ENCODE measurements around the gene DOK6. TPM values are rescaled to one million over a fixed set of nuclear protein-coding genes. Genes with fewer than 3 reads are reported as not detected.

Gene DOK6
- total RNA-seq, 2 experiments from 2014 or later: not detected

DNA sequence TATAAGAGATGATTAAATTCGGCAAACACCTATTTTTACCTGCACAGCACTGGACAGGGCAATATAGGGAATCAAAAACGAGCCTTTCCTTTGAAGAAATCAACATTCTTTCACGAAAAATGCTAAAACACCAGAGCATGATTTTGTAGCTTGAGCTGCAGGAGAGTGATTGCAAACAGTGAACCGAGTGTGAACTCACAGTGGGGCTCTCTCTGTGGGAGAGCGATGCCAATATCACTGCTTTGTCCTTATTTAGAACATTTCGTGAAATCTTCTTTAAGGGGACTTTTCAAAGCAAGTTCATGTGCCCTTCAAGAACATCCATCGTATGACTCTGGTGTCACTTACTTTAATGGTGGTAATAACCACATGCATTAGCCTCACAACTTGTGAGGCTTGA, 308.2 kb downstream of the DOK6 start:
- no peaks in the 10 kb centered on the region for H3K9me3 ChIP-seq (ENCODE audit: control insufficient read depth in 1 of 2, insufficient read depth in 1 of 2, low read length in 2 of 2)
- no peak overlapping the region for H3K4me3 ChIP-seq (ENCODE audit: low read length)
- no peaks in the 10 kb centered on the region for H3K4me1 Mint-ChIP-seq (ENCODE audit: low read depth)
- TF ChIP-seq, protein P1, sequence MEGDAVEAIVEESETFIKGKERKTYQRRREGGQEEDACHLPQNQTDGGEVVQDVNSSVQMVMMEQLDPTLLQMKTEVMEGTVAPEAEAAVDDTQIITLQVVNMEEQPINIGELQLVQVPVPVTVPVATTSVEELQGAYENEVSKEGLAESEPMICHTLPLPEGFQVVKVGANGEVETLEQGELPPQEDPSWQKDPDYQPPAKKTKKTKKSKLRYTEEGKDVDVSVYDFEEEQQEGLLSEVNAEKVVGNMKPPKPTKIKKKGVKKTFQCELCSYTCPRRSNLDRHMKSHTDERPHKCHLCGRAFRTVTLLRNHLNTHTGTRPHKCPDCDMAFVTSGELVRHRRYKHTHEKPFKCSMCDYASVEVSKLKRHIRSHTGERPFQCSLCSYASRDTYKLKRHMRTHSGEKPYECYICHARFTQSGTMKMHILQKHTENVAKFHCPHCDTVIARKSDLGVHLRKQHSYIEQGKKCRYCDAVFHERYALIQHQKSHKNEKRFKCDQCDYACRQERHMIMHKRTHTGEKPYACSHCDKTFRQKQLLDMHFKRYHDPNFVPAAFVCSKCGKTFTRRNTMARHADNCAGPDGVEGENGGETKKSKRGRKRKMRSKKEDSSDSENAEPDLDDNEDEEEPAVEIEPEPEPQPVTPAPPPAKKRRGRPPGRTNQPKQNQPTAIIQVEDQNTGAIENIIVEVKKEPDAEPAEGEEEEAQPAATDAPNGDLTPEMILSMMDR (IDR thresholded peaks at IDR 0.05): no peak
- no peaks in the 10 kb centered on the region for H3K36me3 ChIP-seq (ENCODE audit: insufficient read depth, low read length)
- intact Hi-C loops (cut with DNase I, micrococcal nuclease): no loop called here
- no peaks in the 10 kb centered on the region for H3K4me1 ChIP-seq (ENCODE audit: insufficient read depth, low read length)
- H3K27me3 ChIP-seq (ENCODE audit: control insufficient read depth in 1 of 2, insufficient read depth in 2 of 2, low read length in 2 of 2): no peaks in the 10 kb centered on the region
- H3K9me3 Mint-ChIP-seq: no peaks in the 10 kb centered on the region
- DNase-seq (no peak), ATAC-seq (ENCODE audit: poor library complexity) (no peak)
- no peak overlapping the region for H3K4me3 Mint-ChIP-seq
- no peaks in the 10 kb centered on the region for H3K36me3 Mint-ChIP-seq (ENCODE audit: low read depth)
- POLR2A ChIA-PET: no interaction called here
- H3K27ac ChIP-seq (ENCODE audit: low read depth in 1 of 2, low read length in 2 of 2): no peak overlapping the region
- CTCF ChIA-PET: no interaction called here
- H3K27ac Mint-ChIP-seq: no peak overlapping the region
- no peaks in the 10 kb centered on the region for H3K27me3 Mint-ChIP-seq

DNA sequence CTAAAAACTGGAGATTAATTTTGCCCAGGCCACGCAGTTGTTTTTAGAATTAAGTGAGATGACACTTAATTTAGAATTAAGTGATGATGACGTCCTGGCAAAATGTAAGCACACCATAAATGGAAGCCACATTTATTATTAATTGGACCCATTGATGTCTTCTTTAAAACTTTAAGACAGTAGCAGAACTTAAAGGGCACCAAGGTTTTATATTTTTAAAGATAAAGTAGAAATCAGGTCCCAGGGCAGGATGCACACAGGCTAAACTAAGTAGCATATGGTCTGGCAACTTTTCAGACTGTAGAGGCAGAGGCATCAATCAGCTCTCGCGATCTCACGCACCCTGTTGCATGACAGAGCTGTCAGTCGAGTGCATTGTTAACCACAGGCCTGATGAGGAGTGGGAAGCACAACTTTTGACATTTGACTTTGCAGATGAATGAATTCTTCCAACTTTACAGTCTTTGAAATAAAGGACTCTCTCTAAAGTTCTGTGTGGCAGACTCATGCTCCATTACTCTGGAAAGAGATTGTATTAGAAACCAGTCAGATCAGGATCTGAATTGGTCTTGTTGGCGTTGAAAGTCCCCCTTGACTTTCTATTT, 314.6 kb downstream of the DOK6 start:
- TF ChIP-seq, protein P1 (IDR thresholded peaks at IDR 0.05): no peak
- DNase-seq (no peak), ATAC-seq (ENCODE audit: poor library complexity) (no peak)
- Histone ChIP-seq H3K27me3 (ENCODE audit: control insufficient read depth in 1 of 2, insufficient read depth in 2 of 2, low read length in 2 of 2) (no peaks in the 10 kb centered on the region), H3K36me3 (ENCODE audit: insufficient read depth, low read length) (no peaks in the 10 kb centered on the region), H3K4me3 (ENCODE audit: low read length) (no peak overlapping the region), H3K9me3 (ENCODE audit: control insufficient read depth in 1 of 2, insufficient read depth in 1 of 2, low read length in 2 of 2) (peaks cover 4 to 16% of the 10 kb centered on the region in 2 experiments), H3K27ac (ENCODE audit: low read depth in 1 of 2, low read length in 2 of 2) (no peak overlapping the region), H3K4me1 (ENCODE audit: insufficient read depth, low read length) (no peaks in the 10 kb centered on the region)
- POLR2A ChIA-PET: no interaction called here
- intact Hi-C loops (cut with DNase I, micrococcal nuclease): no loop called here
- Mint-ChIP-seq H3K27me3 (no peaks in the 10 kb centered on the region), H3K4me1 (ENCODE audit: low read depth) (no peaks in the 10 kb centered on the region), H3K9me3 (peaks cover 15% of the 10 kb centered on the region), H3K36me3 (ENCODE audit: low read depth) (peaks cover 16% of the 10 kb centered on the region), H3K27ac (no peak overlapping the region), H3K4me3 (no peak overlapping the region)
- CTCF ChIA-PET: no interaction called here

DNA sequence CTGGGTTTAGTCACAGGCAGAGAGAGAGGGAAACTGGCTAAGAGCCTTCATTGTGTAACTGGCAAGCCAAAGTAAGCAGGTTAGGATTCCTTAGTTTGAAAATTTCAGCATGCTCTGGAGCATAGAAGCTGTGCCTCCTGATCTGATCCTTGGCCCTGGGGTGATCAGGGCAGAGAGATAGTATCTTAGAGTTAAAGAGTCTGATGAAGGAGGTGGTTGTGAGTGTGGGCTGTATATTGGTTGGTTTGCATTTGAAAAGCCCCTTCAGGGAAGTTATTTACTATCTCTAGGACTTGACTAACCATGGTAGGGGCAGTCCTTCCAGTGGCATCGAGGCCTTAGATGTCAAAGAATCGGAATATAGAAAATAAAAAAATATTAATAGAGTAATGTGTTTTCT, 316.9 kb downstream of the DOK6 start:
- CTCF ChIA-PET: no interaction called here
- Histone ChIP-seq H3K27me3 (ENCODE audit: control insufficient read depth in 1 of 2, insufficient read depth in 2 of 2, low read length in 2 of 2) (no peaks in the 10 kb centered on the region), H3K4me1 (ENCODE audit: insufficient read depth, low read length) (no peaks in the 10 kb centered on the region), H3K9me3 (ENCODE audit: control insufficient read depth in 1 of 2, insufficient read depth in 1 of 2, low read length in 2 of 2) (peaks cover 4 to 16% of the 10 kb centered on the region in 2 experiments), H3K4me3 (ENCODE audit: low read length) (no peak overlapping the region), H3K27ac (ENCODE audit: low read depth in 1 of 2, low read length in 2 of 2) (no peak overlapping the region), H3K36me3 (ENCODE audit: insufficient read depth, low read length) (no peaks in the 10 kb centered on the region)
- Mint-ChIP-seq H3K4me1 (ENCODE audit: low read depth) (no peaks in the 10 kb centered on the region), H3K4me3 (no peak overlapping the region), H3K36me3 (ENCODE audit: low read depth) (peaks cover 16% of the 10 kb centered on the region), H3K27ac (no peak overlapping the region), H3K9me3 (peaks cover 15% of the 10 kb centered on the region), H3K27me3 (no peaks in the 10 kb centered on the region)
- intact Hi-C loops (cut with DNase I, micrococcal nuclease): no loop called here
- POLR2A ChIA-PET: no interaction called here
- DNase-seq: no peak
- TF ChIP-seq, protein P1 (IDR thresholded peaks at IDR 0.05): no peak
- ATAC-seq (ENCODE audit: poor library complexity): no peak

Measured in CD4-positive, alpha-beta T cell (primary cell).